IPS-11a (cell line): ENCODE data around the gene PPP1R18.
"Not testable (repeated sequence)": the region's sequence is repeated elsewhere in the genome, so short reads cannot be mapped to it uniquely, and the experiment has no call there.

Source experiments
- H3K4me3 ChIP-seq: one replicate; pipeline ENCODE4 v1.5.1; 2013; ENCODE audit warnings: low read depth, low read length, control low read depth

Gene PPP1R18

GRCh38 chr6:30686009-30686907 lies at the start of gene PPP1R18:
PPP1R18 (minus strand) TSS chr6:30686645; CDS start chr6:30686018, 627 bp downstream.
- H3K4me3 ChIP-seq: peak within 1 kb of the TSS; percentile 78

GRCh38 chr6:30735668-30736314 lies 49.3 kb upstream of the PPP1R18 start:
- H3K4me3 ChIP-seq: no peak overlapping the region

- H3K4me3 ChIP-seq: no peak overlapping the region
These were observed 45.9 kb upstream of the PPP1R18 start for GRCh38 chr6:30732237-30732943.

GRCh38 chr6:30730601-30731435 lies 44.4 kb upstream of the PPP1R18 start:
- no peak overlapping the region for H3K4me3 ChIP-seq

- H3K4me3 ChIP-seq: no peak overlapping the region
These were observed 41.6 kb upstream of the PPP1R18 start for GRCh38 chr6:30727920-30728553.

GRCh38 chr6:30726506-30727413 lies 40.3 kb upstream of the PPP1R18 start:
- H3K4me3 ChIP-seq: no peak overlapping the region

- H3K4me3 ChIP-seq: no peak overlapping the region
These were observed 39.5 kb upstream of the PPP1R18 start for GRCh38 chr6:30725713-30726505.

GRCh38 chr6:30724906-30725667 lies 38.6 kb upstream of the PPP1R18 start:
- no peak overlapping the region for H3K4me3 ChIP-seq

GRCh38 chr6:30723843-30724741 lies 37.6 kb upstream of the PPP1R18 start:
- H3K4me3 ChIP-seq: not testable (repeated sequence)

- not testable (repeated sequence) for H3K4me3 ChIP-seq
These were observed 36.9 kb upstream of the PPP1R18 start for GRCh38 chr6:30723159-30723842.

GRCh38 chr6:30722280-30723112 lies 36.1 kb upstream of the PPP1R18 start:
- H3K4me3 ChIP-seq: peak overlapping the region; percentile 97

- peak overlapping the region; percentile 97 for H3K4me3 ChIP-seq
These were observed 35.5 kb upstream of the PPP1R18 start for GRCh38 chr6:30722025-30722279.

- H3K4me3 ChIP-seq: peak overlapping the region; percentile 97
These were observed 35.0 kb upstream of the PPP1R18 start for GRCh38 chr6:30721198-30722024.

GRCh38 chr6:30720738-30721197 lies 34.3 kb upstream of the PPP1R18 start:
- peak overlapping the region; percentile 97 for H3K4me3 ChIP-seq
